ENCODE results near the gene PATZ1. TPM values are rescaled to one million over a fixed set of nuclear protein-coding genes. Genes with fewer than 3 reads are reported as not detected.

Gene PATZ1
- total RNA-seq, 1 experiment from 2014 or later, result 18.6 TPM

GRCh38 chr22:31300896-31301295 is 45.2 kb downstream of the PATZ1 start:
- no peak for DNase-seq (ENCODE audit: low read depth, low spot score)
- H3K4me1 ChIP-seq (ENCODE audit: control insufficient read depth, insufficient read depth, low read length), result no peaks in the 10 kb centered on the region
- H3K27me3 ChIP-seq (ENCODE audit: control insufficient read depth, insufficient read depth, low read length), result no peaks in the 10 kb centered on the region; the same call in 1 of the 2 replicates
- intact Hi-C loops (cut with micrococcal nuclease; ENCODE audit: unreplicated experiment), result no loop called here
- in situ Hi-C loops (cut with HindIII; ENCODE audit: low pct_unique_long_range_greater_than_20kb, low sequenced_read_pairs), result no loop called here
- BruUV-seq (replicated peaks), result no TSS peak
- no peaks in the 10 kb centered on the region for H3K9me3 ChIP-seq (ENCODE audit: control insufficient read depth, insufficient read depth, low read depth, low read length)
- H3K27ac ChIP-seq (ENCODE audit: low read length), result no peak overlapping the region
- ChIA-PET POLR2A (no interaction called here), CTCF (no interaction called here)
- no peak for ATAC-seq
- H3K4me3 ChIP-seq (ENCODE audit: low read depth in 2 of 2, low read length in 2 of 2), result no peak overlapping the region
- TF ChIP-seq REST (IDR thresholded peaks at IDR 0.05; ENCODE audit: insufficient read depth in 1 of 2, low read depth in 2 of 2, low read length in 1 of 2) (no peak), TCF7L2 (IDR thresholded peaks at IDR 0.05; ENCODE audit: low read depth, low read length) (no peak), SIN3A (IDR thresholded peaks at IDR 0.05; ENCODE audit: borderline replicate concordance, insufficient read depth, low read depth, low read length) (no peak)
- TF ChIP-seq, protein P1, sequence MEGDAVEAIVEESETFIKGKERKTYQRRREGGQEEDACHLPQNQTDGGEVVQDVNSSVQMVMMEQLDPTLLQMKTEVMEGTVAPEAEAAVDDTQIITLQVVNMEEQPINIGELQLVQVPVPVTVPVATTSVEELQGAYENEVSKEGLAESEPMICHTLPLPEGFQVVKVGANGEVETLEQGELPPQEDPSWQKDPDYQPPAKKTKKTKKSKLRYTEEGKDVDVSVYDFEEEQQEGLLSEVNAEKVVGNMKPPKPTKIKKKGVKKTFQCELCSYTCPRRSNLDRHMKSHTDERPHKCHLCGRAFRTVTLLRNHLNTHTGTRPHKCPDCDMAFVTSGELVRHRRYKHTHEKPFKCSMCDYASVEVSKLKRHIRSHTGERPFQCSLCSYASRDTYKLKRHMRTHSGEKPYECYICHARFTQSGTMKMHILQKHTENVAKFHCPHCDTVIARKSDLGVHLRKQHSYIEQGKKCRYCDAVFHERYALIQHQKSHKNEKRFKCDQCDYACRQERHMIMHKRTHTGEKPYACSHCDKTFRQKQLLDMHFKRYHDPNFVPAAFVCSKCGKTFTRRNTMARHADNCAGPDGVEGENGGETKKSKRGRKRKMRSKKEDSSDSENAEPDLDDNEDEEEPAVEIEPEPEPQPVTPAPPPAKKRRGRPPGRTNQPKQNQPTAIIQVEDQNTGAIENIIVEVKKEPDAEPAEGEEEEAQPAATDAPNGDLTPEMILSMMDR (IDR thresholded peaks at IDR 0.05), result no peak
- no peaks in the 10 kb centered on the region for H3K36me3 ChIP-seq (ENCODE audit: control insufficient read depth, insufficient read depth, low read length)

GRCh38 chr22:31295831-31296657 is 50.1 kb downstream of the PATZ1 start:
- ChIA-PET POLR2A (interaction anchor here (0.6 kb wide), 1 partner anchor 19 kb away, joined by 5 read pairs; no protein-coding TSS in a partner anchor), CTCF (no interaction called here)
- Histone ChIP-seq H3K4me3 (ENCODE audit: low read depth in 2 of 2, low read length in 2 of 2) (no peak overlapping the region), H3K36me3 (ENCODE audit: control insufficient read depth, insufficient read depth, low read length) (no peaks in the 10 kb centered on the region), H3K27ac (ENCODE audit: low read length) (no peak overlapping the region), H3K9me3 (ENCODE audit: control insufficient read depth, insufficient read depth, low read depth, low read length) (no peaks in the 10 kb centered on the region), H3K4me1 (ENCODE audit: control insufficient read depth, insufficient read depth, low read length) (no peaks in the 10 kb centered on the region; the same call in 1 of the 2 replicates), H3K27me3 (ENCODE audit: control insufficient read depth, insufficient read depth, low read length) (no peaks in the 10 kb centered on the region; the same call in 1 of the 2 replicates)
- intact Hi-C loops (cut with micrococcal nuclease; ENCODE audit: unreplicated experiment) (no loop called here), in situ Hi-C loops (cut with HindIII; ENCODE audit: low pct_unique_long_range_greater_than_20kb, low sequenced_read_pairs) (no loop called here)
- TF ChIP-seq SIN3A (IDR thresholded peaks at IDR 0.05; ENCODE audit: borderline replicate concordance, insufficient read depth, low read depth, low read length) (no peak), TCF7L2 (IDR thresholded peaks at IDR 0.05; ENCODE audit: low read depth, low read length) (no peak), POLR2AphosphoS5 (IDR thresholded peaks at IDR 0.05; ENCODE audit: low read depth, low read length) (no peak), REST (IDR thresholded peaks at IDR 0.05; ENCODE audit: insufficient read depth in 1 of 2, low read depth in 2 of 2, low read length in 1 of 2) (no peak)
- TF ChIP-seq, protein P1 (IDR thresholded peaks at IDR 0.05), result no peak
- ATAC-seq (no peak), DNase-seq (ENCODE audit: low read depth, low spot score) (no peak)
- no TSS peak for BruUV-seq (replicated peaks)

All from Panc1 (cell line).